ENCODE results near the gene ADGRB2.

Gene ADGRB2

DNA sequence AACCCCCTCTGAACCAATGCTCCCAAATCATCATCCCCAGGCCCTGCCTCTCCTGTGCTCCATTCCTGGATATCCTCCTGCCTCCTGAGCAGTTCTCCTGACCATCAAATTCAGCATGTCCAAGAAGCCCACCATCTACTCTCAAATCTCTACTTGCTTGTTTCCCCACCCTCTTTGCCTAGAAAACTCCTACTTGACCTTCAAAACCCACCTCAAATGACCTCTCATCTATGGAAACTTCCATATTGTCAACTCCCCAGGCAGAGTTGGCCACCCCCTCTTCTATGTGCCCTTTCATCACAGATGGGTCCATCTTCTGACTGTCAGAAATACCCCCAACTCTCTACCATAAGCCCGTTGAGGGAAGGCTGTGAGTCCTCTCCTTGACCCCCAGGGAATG is 16.8 kb downstream of the ADGRB2 start:
- H3K27ac ChIP-seq (ENCODE audit: low read depth, low read length) = no peak overlapping the region
- no peak overlapping the region for H3K4me3 ChIP-seq (ENCODE audit: insufficient read depth, low read length, poor library complexity, severe bottlenecking)
- H3K79me2 ChIP-seq (ENCODE audit: insufficient read depth, low read length) = no peaks in the 10 kb centered on the region
- H3K4me2 ChIP-seq (ENCODE audit: low read depth, low read length, poor library complexity, severe bottlenecking) = no peak overlapping the region
- H3K9me2 ChIP-seq (replicated peaks; ENCODE audit: insufficient read depth, low read length) = no peaks in the 10 kb centered on the region
- no peaks in the 10 kb centered on the region for H3K36me3 ChIP-seq (ENCODE audit: low read length)
- TF ChIP-seq EZH2phosphoT487 (conservative IDR thresholded peaks at IDR 0.05; ENCODE audit: low read length) = no peak
- TF ChIP-seq, protein P1, sequence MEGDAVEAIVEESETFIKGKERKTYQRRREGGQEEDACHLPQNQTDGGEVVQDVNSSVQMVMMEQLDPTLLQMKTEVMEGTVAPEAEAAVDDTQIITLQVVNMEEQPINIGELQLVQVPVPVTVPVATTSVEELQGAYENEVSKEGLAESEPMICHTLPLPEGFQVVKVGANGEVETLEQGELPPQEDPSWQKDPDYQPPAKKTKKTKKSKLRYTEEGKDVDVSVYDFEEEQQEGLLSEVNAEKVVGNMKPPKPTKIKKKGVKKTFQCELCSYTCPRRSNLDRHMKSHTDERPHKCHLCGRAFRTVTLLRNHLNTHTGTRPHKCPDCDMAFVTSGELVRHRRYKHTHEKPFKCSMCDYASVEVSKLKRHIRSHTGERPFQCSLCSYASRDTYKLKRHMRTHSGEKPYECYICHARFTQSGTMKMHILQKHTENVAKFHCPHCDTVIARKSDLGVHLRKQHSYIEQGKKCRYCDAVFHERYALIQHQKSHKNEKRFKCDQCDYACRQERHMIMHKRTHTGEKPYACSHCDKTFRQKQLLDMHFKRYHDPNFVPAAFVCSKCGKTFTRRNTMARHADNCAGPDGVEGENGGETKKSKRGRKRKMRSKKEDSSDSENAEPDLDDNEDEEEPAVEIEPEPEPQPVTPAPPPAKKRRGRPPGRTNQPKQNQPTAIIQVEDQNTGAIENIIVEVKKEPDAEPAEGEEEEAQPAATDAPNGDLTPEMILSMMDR (IDR thresholded peaks at IDR 0.05; ENCODE audit: insufficient read depth, low read length, poor library complexity, severe bottlenecking) = no peak
- no peak overlapping the region for H3K9ac ChIP-seq (ENCODE audit: low read length)
- H3K27me3 ChIP-seq (ENCODE audit: low read length) = no peaks in the 10 kb centered on the region
- no peaks in the 10 kb centered on the region for H3K9me3 ChIP-seq (ENCODE audit: insufficient read depth, low read length)
- H4K20me1 ChIP-seq (ENCODE audit: low read depth, low read length) = peaks cover 5% of the 10 kb centered on the region; the same call in 1 of the 2 replicates
- no peak overlapping the region for H2AFZ ChIP-seq (ENCODE audit: low read depth, low read length, severe bottlenecking)
- peaks cover 8% of the 10 kb centered on the region for H3F3A ChIP-seq (ENCODE audit: insufficient read depth)

DNA sequence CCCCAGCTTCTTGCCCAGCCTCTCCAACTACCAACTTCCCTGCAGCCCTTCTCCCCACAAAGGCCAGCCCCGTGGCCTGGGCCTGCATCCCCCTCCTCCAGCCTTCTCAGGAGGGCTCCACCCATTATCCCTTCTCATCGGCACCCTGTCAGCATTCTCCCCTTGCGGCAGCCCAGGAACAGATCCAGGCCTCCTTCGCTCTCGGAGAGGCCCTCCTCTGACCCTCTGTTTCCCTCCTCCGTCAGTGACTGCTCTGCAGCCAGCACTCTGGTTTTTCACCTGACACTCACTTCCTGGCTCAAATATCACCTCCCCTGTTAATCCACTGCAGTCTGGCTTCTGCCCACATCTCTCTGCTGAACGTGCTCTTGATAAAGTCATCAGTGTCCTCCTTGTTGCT is 17.5 kb downstream of the ADGRB2 start:
- H3K4me3 ChIP-seq (ENCODE audit: insufficient read depth, low read length, poor library complexity, severe bottlenecking) = no peak overlapping the region
- no peak overlapping the region for H3K4me2 ChIP-seq (ENCODE audit: low read depth, low read length, poor library complexity, severe bottlenecking)
- H3K27ac ChIP-seq (ENCODE audit: low read depth, low read length) = no peak overlapping the region
- no peaks in the 10 kb centered on the region for H3K36me3 ChIP-seq (ENCODE audit: low read length)
- H3K9me2 ChIP-seq (replicated peaks; ENCODE audit: insufficient read depth, low read length) = no peaks in the 10 kb centered on the region
- H3K79me2 ChIP-seq (ENCODE audit: insufficient read depth, low read length) = no peaks in the 10 kb centered on the region
- peaks cover 8% of the 10 kb centered on the region for H3F3A ChIP-seq (ENCODE audit: insufficient read depth)
- H3K9me3 ChIP-seq (ENCODE audit: insufficient read depth, low read length) = no peaks in the 10 kb centered on the region
- TF ChIP-seq, protein P1 (IDR thresholded peaks at IDR 0.05; ENCODE audit: insufficient read depth, low read length, poor library complexity, severe bottlenecking) = no peak
- no peak for TF ChIP-seq EZH2phosphoT487 (conservative IDR thresholded peaks at IDR 0.05; ENCODE audit: low read length)
- peaks cover 1% of the 10 kb centered on the region; the same call in 1 of the 2 replicates for H4K20me1 ChIP-seq (ENCODE audit: low read depth, low read length)
- H3K27me3 ChIP-seq (ENCODE audit: low read length) = no peaks in the 10 kb centered on the region
- H3K9ac ChIP-seq (ENCODE audit: low read length) = no peak overlapping the region
- no peak overlapping the region for H2AFZ ChIP-seq (ENCODE audit: low read depth, low read length, severe bottlenecking)

- Histone ChIP-seq H3K79me2 (ENCODE audit: insufficient read depth, low read length) (no peaks in the 10 kb centered on the region), H3K36me3 (ENCODE audit: low read length) (no peaks in the 10 kb centered on the region), H2AFZ (ENCODE audit: low read depth, low read length, severe bottlenecking) (no peak overlapping the region), H3K9ac (ENCODE audit: low read length) (no peak overlapping the region), H3K9me3 (ENCODE audit: insufficient read depth, low read length) (no peaks in the 10 kb centered on the region), H3K4me3 (ENCODE audit: insufficient read depth, low read length, poor library complexity, severe bottlenecking) (no peak overlapping the region), H3K27ac (ENCODE audit: low read depth, low read length) (no peak overlapping the region), H3K4me2 (ENCODE audit: low read depth, low read length, poor library complexity, severe bottlenecking) (no peak overlapping the region), H3K9me2 (replicated peaks; ENCODE audit: insufficient read depth, low read length) (no peaks in the 10 kb centered on the region), H3K27me3 (ENCODE audit: low read length) (no peaks in the 10 kb centered on the region), H4K20me1 (ENCODE audit: low read depth, low read length) (no peaks in the 10 kb centered on the region), H3F3A (ENCODE audit: insufficient read depth) (peaks cover 8% of the 10 kb centered on the region)
- TF ChIP-seq EZH2phosphoT487 (conservative IDR thresholded peaks at IDR 0.05; ENCODE audit: low read length) = no peak
- TF ChIP-seq, protein P1 (IDR thresholded peaks at IDR 0.05; ENCODE audit: insufficient read depth, low read length, poor library complexity, severe bottlenecking) = peak; percentile 5
Measured at GRCh38 chr1:31745946-31746670, 18.0 kb downstream of the ADGRB2 start.
